Pancreas (tissue), 10 donors: ENCODE results near the gene EPHA8. TPM values are rescaled to one million over a fixed set of nuclear protein-coding genes. Genes with fewer than 3 reads are reported as not detected.

Experiments
- ATAC-seq, 4 donors: fragments of 200-7000 bp; cut with Tn5 transposase; one replicate each; pipeline versions ENCODE4 v1.8.0 to v1.9.1; 2020; ENCODE audit warnings: mild to moderate bottlenecking in 4 of 4, moderate library complexity in 4 of 4
- DNase-seq, 6 donors: peaks; one replicate each; pipeline ENCODE4 v3.0.0-alpha.2; 2020
- FAIRE-seq: peaks from 2 replicates; lab custom pipeline; 2012; peaks lifted over from hg19 to GRCh38; lab: Jason Lieb, UNC
- H3K27ac ChIP-seq, 4 donors: fragments of 200-600 bp; sonication (generic); 1 replicate in 3 of 4; 2 replicates in 1 of 4; pipeline versions ENCODE4 v1.5.0 to v1.8.0; 2020
- H3K27me3 ChIP-seq, 4 donors: fragments of 200-600 bp; one replicate each; pipeline ENCODE4 v1.8.0; 2021
- H3K36me3 ChIP-seq, 3 donors: fragments of 200-600 bp; sonication (generic) in 1 of 3; one replicate each; pipeline versions ENCODE4 v1.5.0 to v1.8.0; 2020 to 2021
- H3K4me1 ChIP-seq, 3 donors: fragments of 200-600 bp; one replicate each; pipeline ENCODE4 v1.8.0; 2021
- H3K4me3 ChIP-seq, 4 donors: fragments of 200-600 bp; sonication (generic) in 2 of 4; one replicate each; pipeline versions ENCODE4 v1.5.0 to v1.8.0; 2020 to 2021
- H3K9me3 ChIP-seq, 4 donors: fragments of 200-600 bp; one replicate each; pipeline ENCODE4 v1.8.0; 2021
- CTCF ChIP-seq, 4 donors: fragments of 200-600 bp; sonication (generic) in 3 of 4; IDR thresholded peaks; one replicate each; pipeline versions ENCODE4 v1.5.0 to v1.8.0; 2021; ENCODE audit warnings: antibody characterized with exemption in 4 of 4
- WGBS, 2 donors: extraction: QIAGEN DNeasy Blood & Tissue Kit; methylation state at CpG; one replicate each; pipeline ENCODE4 v1.1.7; 2013; 5-methylcytosine and 5-hydroxymethylcytosine counted together
- intact Hi-C, 3 donors: fragments of 100-400 bp; cut with DNase I; formaldehyde crosslinking; loops; one replicate each; pipeline versions ENCODE4 v1.11.1 to v1.14.2; 2022
- polyA plus RNA-seq, 2 donors: library from polyadenylated mRNA; stranded (reverse); fragments of 200-250 nt; gene quantifications; one replicate each; pipeline ENCODE4 v1.2.3, GENCODE V29; 2013
- total RNA-seq, 6 donors: library from RNA; stranded (reverse); fragmentation: NEBNext Ultra II Directional in 4 of 6; extraction: Animal tissue kit (Norgen Biotek cat#: 25700) in 4 of 6; gene quantifications; one replicate each; pipeline versions ENCODE4 v1.2.1 to v1.2.4, GENCODE V29; 2021 to 2023
- donor health status: healthy with polysubstance abuse.
- donor health status: DM: no; HTN: no; CAD: no; lungs with moderate emphysema.
- donor health status: DM: no; HTN: no; CAD: no.
- donor health status: control.
- donor health status: control.
- donor health status: Bipolar disorder and iron deficiency.
- donor health status: DM: yes; HTN: yes; CAD: no.
- donor health status: DM: no; HTN: no; CAD: no.
- donor health status: DM: no; HTN: no; CAD: no.
- donor health status: DM: yes; HTN: yes; CAD: no.

The EPHA8 gene
- total and polyA plus RNA-seq, 8 donors, result 0.57 to 8.1 (median 1.2) TPM

GRCh38 chr1:22641247-22641646, 78.0 kb downstream of the EPHA8 start:
- ATAC-seq (no peak), FAIRE-seq (no peak), DNase-seq (no peak)
- no peak overlapping the region for H3K27ac ChIP-seq
- 54 to 63% methylated on average over 8 of the region's 8 CpGs for WGBS, 2 donors
- H3K4me3 ChIP-seq, result no peak overlapping the region
- H3K4me1 ChIP-seq, result peaks cover 0 to 4% (median 0%) of the 10 kb centered on the region in 3 donors
- intact Hi-C loops, result loop anchor here (5.0 to 10.0 kb wide), 3 partner anchors 219 to 506 kb away; no protein-coding TSS in a partner anchor
- no peaks in the 10 kb centered on the region for H3K9me3 ChIP-seq
- no peaks in the 10 kb centered on the region for H3K36me3 ChIP-seq
- no peak for TF ChIP-seq CTCF (IDR thresholded peaks at IDR 0.05)
- no peaks in the 10 kb centered on the region for H3K27me3 ChIP-seq

GRCh38 chr1:22641906-22642636, 78.8 kb downstream of the EPHA8 start:
- FAIRE-seq (no peak), ATAC-seq (peak; percentile 78 to 94 (median 93)), DNase-seq (peak; percentile 74 to 96 (median 91))
- peak; percentile 80 to 91 (median 88) for TF ChIP-seq CTCF (IDR thresholded peaks at IDR 0.05)
- Histone ChIP-seq H3K36me3 (no peaks in the 10 kb centered on the region), H3K27ac (no peak overlapping the region), H3K4me3 (no peak overlapping the region), H3K27me3 (no peaks in the 10 kb centered on the region), H3K9me3 (no peaks in the 10 kb centered on the region), H3K4me1 (peaks cover 0 to 4% (median 0%) of the 10 kb centered on the region in 3 donors)
- WGBS, 2 donors, result 6 to 8% methylated on average over 16 to 18 of the region's 18 CpGs
- intact Hi-C loops, result loop anchor here (2.0 to 10.0 kb wide), 4 partner anchors 220 to 507 kb away; no protein-coding TSS in a partner anchor

GRCh38 chr1:22643381-22643780, 80.1 kb downstream of the EPHA8 start, which contains the start of gene C1QC:
Gene C1QC (plus strand): TSS chr1:22643633. CDS start chr1:22644024, 391 bp downstream.
- intact Hi-C loops, result loop anchor here (2.0 to 10.0 kb wide), 4 partner anchors 221 to 509 kb away; no protein-coding TSS in a partner anchor
- Histone ChIP-seq H3K4me1 (peaks cover 0 to 4% (median 0%) of the 10 kb centered on the region in 3 donors), H3K27me3 (no peaks in the 10 kb centered on the region), H3K36me3 (no peaks in the 10 kb centered on the region), H3K27ac (no peak within 1 kb of the TSS), H3K4me3 (peak within 1 kb of the TSS in 1 of 4 donors; percentile 17), H3K9me3 (no peaks in the 10 kb centered on the region)
- no peak for TF ChIP-seq CTCF (IDR thresholded peaks at IDR 0.05)
- no peak for FAIRE-seq
- WGBS, 2 donors, result 71 to 79% methylated on average over 8 of the region's 8 CpGs
- DNase-seq, result peak in 1 of 6 donors; percentile 55
- ATAC-seq, result peak in 2 of 4 donors; percentile 41 to 49

- H3K27ac ChIP-seq, result no peak overlapping the region
- intact Hi-C loops, result loop anchor here (2.0 to 10.0 kb wide), 4 partner anchors 222 to 509 kb away; no protein-coding TSS in a partner anchor
- DNase-seq (no peak), FAIRE-seq (no peak), ATAC-seq (no peak)
- no peaks in the 10 kb centered on the region for H3K9me3 ChIP-seq
- H3K4me1 ChIP-seq, result peaks cover 0 to 4% (median 0%) of the 10 kb centered on the region in 3 donors
- H3K36me3 ChIP-seq, result no peaks in the 10 kb centered on the region
- peak overlapping the region in 1 of 4 donors; percentile 17 for H3K4me3 ChIP-seq
- no peak for TF ChIP-seq CTCF (IDR thresholded peaks at IDR 0.05)
- WGBS, 2 donors, result 81 to 85% methylated on average over 11 to 12 of the region's 12 CpGs
- no peaks in the 10 kb centered on the region for H3K27me3 ChIP-seq
These were observed 80.6 kb downstream of the EPHA8 start for GRCh38 chr1:22643928-22644327.
